Stomach (tissue), 4 donors: ENCODE data around the gene DGKD.

Source experiments
- POLR2A ChIP-seq, 4 donors: fragments of 450-650 bp; IDR thresholded peaks; one replicate each; pipeline ENCODE4 v1.6.1; 2016; ENCODE audit warnings: antibody characterized with exemption in 4 of 4, control low read depth in 2 of 4, mild to moderate bottlenecking in 1 of 4, moderate library complexity in 1 of 4
- POLR2AphosphoS5 ChIP-seq, 3 donors: sonication (generic); formaldehyde crosslinking; IDR thresholded peaks; one replicate each; pipeline ENCODE4 v1.6.1; 2016; ENCODE audit warnings: antibody characterized with exemption in 3 of 3
- TF ChIP-seq, protein P1 (sequence below), 7 experiments: fragments of 450-650 bp in 4 of 7; fragments of 200-600 bp in 3 of 7; sonication (generic) in 3 of 7; IDR thresholded peaks; one replicate each; pipeline ENCODE4 v1.5.1; 2016 to 2019; ENCODE audit warnings: antibody characterized with exemption in 7 of 7, control low read depth in 2 of 7, mild to moderate bottlenecking in 1 of 7

DNA sequence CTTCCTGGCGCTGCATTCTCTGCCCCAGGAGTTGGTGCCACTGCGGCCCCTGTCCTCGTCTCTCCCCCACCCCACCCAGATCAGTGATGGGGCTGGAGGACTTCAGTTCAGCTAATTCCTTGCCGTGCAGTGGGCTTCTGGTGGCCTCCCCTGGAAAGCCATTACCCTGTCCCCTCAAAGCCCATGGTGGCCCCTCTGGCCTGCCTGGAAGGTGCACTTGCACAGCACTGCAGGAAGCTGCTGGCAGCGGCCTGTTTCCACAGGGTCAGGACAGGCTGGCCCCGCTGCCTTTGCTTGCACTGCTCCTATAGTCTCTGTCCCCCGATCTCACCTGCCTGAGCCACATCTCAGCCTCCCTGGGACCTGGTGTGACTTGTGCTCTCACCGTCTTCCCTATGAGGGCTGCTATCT lies 107.2 kb downstream of the DGKD start:
- TF ChIP-seq, protein P1, sequence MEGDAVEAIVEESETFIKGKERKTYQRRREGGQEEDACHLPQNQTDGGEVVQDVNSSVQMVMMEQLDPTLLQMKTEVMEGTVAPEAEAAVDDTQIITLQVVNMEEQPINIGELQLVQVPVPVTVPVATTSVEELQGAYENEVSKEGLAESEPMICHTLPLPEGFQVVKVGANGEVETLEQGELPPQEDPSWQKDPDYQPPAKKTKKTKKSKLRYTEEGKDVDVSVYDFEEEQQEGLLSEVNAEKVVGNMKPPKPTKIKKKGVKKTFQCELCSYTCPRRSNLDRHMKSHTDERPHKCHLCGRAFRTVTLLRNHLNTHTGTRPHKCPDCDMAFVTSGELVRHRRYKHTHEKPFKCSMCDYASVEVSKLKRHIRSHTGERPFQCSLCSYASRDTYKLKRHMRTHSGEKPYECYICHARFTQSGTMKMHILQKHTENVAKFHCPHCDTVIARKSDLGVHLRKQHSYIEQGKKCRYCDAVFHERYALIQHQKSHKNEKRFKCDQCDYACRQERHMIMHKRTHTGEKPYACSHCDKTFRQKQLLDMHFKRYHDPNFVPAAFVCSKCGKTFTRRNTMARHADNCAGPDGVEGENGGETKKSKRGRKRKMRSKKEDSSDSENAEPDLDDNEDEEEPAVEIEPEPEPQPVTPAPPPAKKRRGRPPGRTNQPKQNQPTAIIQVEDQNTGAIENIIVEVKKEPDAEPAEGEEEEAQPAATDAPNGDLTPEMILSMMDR (IDR thresholded peaks at IDR 0.05): no peak
- TF ChIP-seq POLR2A (IDR thresholded peaks at IDR 0.05): peak in 1 of 4 donors; percentile 11
- no peak for TF ChIP-seq POLR2AphosphoS5 (IDR thresholded peaks at IDR 0.05)
